ENCODE data around the gene IMMP2L.

The IMMP2L gene

GRCh38 chr7:111030336-111030735, 532.0 kb downstream of the IMMP2L start:
- no peak for DNase-seq (ENCODE audit: low read depth)

- no peak for DNase-seq (ENCODE audit: low read depth)
Observed at GRCh38 chr7:111029574-111030251, 532.6 kb downstream of the IMMP2L start.

GRCh38 chr7:111029141-111029572, 533.1 kb downstream of the IMMP2L start:
- DNase-seq (ENCODE audit: low read depth) = no peak

- no peak for DNase-seq (ENCODE audit: low read depth)
Observed at GRCh38 chr7:111027396-111027795, 534.9 kb downstream of the IMMP2L start.

- no peak for DNase-seq (ENCODE audit: low read depth)
Observed at GRCh38 chr7:111026806-111027205, 535.5 kb downstream of the IMMP2L start.

GRCh38 chr7:111026343-111026742, 535.9 kb downstream of the IMMP2L start:
- no peak for DNase-seq (ENCODE audit: low read depth)

GRCh38 chr7:111025006-111025405, 537.3 kb downstream of the IMMP2L start:
- DNase-seq (ENCODE audit: low read depth) = no peak

GRCh38 chr7:111018960-111019736, 543.1 kb downstream of the IMMP2L start:
- no peak for DNase-seq (ENCODE audit: low read depth)

GRCh38 chr7:111018447-111018846, 543.8 kb downstream of the IMMP2L start:
- no peak for DNase-seq (ENCODE audit: low read depth)

GRCh38 chr7:111014079-111014478, 548.2 kb downstream of the IMMP2L start:
- no peak for DNase-seq (ENCODE audit: low read depth)

- DNase-seq (ENCODE audit: low read depth) = no peak
Observed at GRCh38 chr7:111012799-111013675, 549.3 kb downstream of the IMMP2L start.

- DNase-seq (ENCODE audit: low read depth) = no peak
Observed at GRCh38 chr7:111012149-111012548, 550.1 kb downstream of the IMMP2L start.

- DNase-seq (ENCODE audit: low read depth) = no peak
Observed at GRCh38 chr7:111011520-111011919, 550.8 kb downstream of the IMMP2L start.

GRCh38 chr7:111010798-111011197, 551.5 kb downstream of the IMMP2L start:
- no peak for DNase-seq (ENCODE audit: low read depth)

GRCh38 chr7:111009526-111010040, 552.7 kb downstream of the IMMP2L start:
- no peak for DNase-seq (ENCODE audit: low read depth)

GRCh38 chr7:111006691-111007090, 555.6 kb downstream of the IMMP2L start:
- no peak for DNase-seq (ENCODE audit: low read depth)

- DNase-seq (ENCODE audit: low read depth) = no peak
Observed at GRCh38 chr7:111006040-111006439, 556.3 kb downstream of the IMMP2L start.

GRCh38 chr7:111005445-111005844, 556.8 kb downstream of the IMMP2L start:
- no peak for DNase-seq (ENCODE audit: low read depth)

- DNase-seq (ENCODE audit: low read depth) = no peak
Observed at GRCh38 chr7:111004310-111004901, 557.9 kb downstream of the IMMP2L start.

GRCh38 chr7:111003883-111004282, 558.4 kb downstream of the IMMP2L start:
- no peak for DNase-seq (ENCODE audit: low read depth)

- DNase-seq (ENCODE audit: low read depth) = no peak
Observed at GRCh38 chr7:110994028-110994967, 568.0 kb downstream of the IMMP2L start.
